Spleen (tissue), 11 donors: ENCODE results near the gene IFNA16. TPM values are rescaled to one million over a fixed set of nuclear protein-coding genes. Genes with fewer than 3 reads are reported as not detected.
"Not testable (repeated sequence)": the region's sequence is repeated elsewhere in the genome, so short reads cannot be mapped to it uniquely, and the experiment has no call there.

Experiments
- DNase-seq: peaks from one replicate; pipeline ENCODE4 v3.0.0-alpha.2; 2020
- H3K27ac ChIP-seq, 8 donors: fragments of 200-600 bp; sonication (generic) in 7 of 8; 1 replicate in 4 of 8; 2 replicates in 4 of 8; pipeline versions ENCODE4 v1.5.0 to v1.8.0; 2016 to 2021; ENCODE audit warnings: inconsistent platforms in 4 of 8, mild to moderate bottlenecking in 4 of 8, moderate library complexity in 1 of 8
- H3K27me3 ChIP-seq, 7 donors: fragments of 200-600 bp; sonication (generic) in 6 of 7; replicated peaks in 1 of 7; 1 replicate in 4 of 7; 2 replicates in 3 of 7; pipeline versions ENCODE4 v1.5.0 to v1.8.0; 2016 to 2021; ENCODE audit warnings: inconsistent platforms in 3 of 7, mild to moderate bottlenecking in 1 of 7
- H3K36me3 ChIP-seq, 6 donors: fragments of 200-600 bp; sonication (generic) in 5 of 6; 1 replicate in 4 of 6; 2 replicates in 2 of 6; pipeline versions ENCODE4 v1.5.0 to v1.8.0; 2016 to 2021; ENCODE audit warnings: inconsistent platforms in 2 of 6
- H3K4me1 ChIP-seq, 6 donors: fragments of 200-600 bp; sonication (generic) in 5 of 6; 1 replicate in 3 of 6; 2 replicates in 3 of 6; pipeline versions ENCODE4 v1.5.0 to v1.8.0; 2016 to 2021; ENCODE audit warnings: inconsistent platforms in 3 of 6
- H3K4me3 ChIP-seq, 8 donors: fragments of 200-600 bp; sonication (generic) in 7 of 8; 1 replicate in 4 of 8; 2 replicates in 4 of 8; pipeline versions ENCODE4 v1.5.0 to v1.8.0; 2016 to 2021; ENCODE audit warnings: inconsistent platforms in 4 of 8, mild to moderate bottlenecking in 4 of 8, moderate library complexity in 2 of 8
- H3K9me3 ChIP-seq, 8 donors: fragments of 200-600 bp; sonication (generic) in 7 of 8; 1 replicate in 4 of 8; 2 replicates in 4 of 8; pipeline versions ENCODE4 v1.5.0 to v1.8.0; 2016 to 2021; ENCODE audit warnings: inconsistent platforms in 4 of 8
- CTCF ChIP-seq, 11 experiments: fragments of 200-600 bp in 7 of 11; fragments of 450-650 bp in 4 of 11; sonication (generic) in 4 of 11; IDR thresholded peaks in 8 of 11; conservative IDR thresholded peaks in 3 of 11; 1 replicate in 7 of 11; 2 replicates in 4 of 11; pipeline versions ENCODE4 v1.4.0 to v1.8.0; 2016 to 2021; ENCODE audit warnings: antibody characterized with exemption in 11 of 11, inconsistent platforms in 4 of 11, mild to moderate bottlenecking in 1 of 11
- POLR2A ChIP-seq, 3 donors: fragments of 450-650 bp; IDR thresholded peaks; one replicate each; pipeline ENCODE4 v1.5.1; 2017; ENCODE audit warnings: antibody characterized with exemption in 3 of 3, mild to moderate bottlenecking in 1 of 3
- POLR2AphosphoS5 ChIP-seq, 3 donors: sonication (generic); formaldehyde crosslinking; IDR thresholded peaks; one replicate each; pipeline ENCODE4 v1.5.1; 2017; ENCODE audit warnings: antibody characterized with exemption in 3 of 3
- WGBS, 5 donors: extraction: QIAGEN DNeasy Blood & Tissue Kit in 3 of 5; methylation state at CpG; one replicate each; pipeline versions ENCODE4 v1.1.5 to v1.1.7; 2013 to 2018; 5-methylcytosine and 5-hydroxymethylcytosine counted together
- intact Hi-C: fragments of 100-400 bp; cut with DNase I; formaldehyde crosslinking; loops from one replicate; pipeline ENCODE4 v1.15.0; 2023; ENCODE audit warnings: low total_unique reads
- polyA plus RNA-seq, 3 donors: library from polyadenylated mRNA; stranded (reverse); fragments of 200-250 nt; gene quantifications; one replicate each; pipeline ENCODE4 v1.2.1, GENCODE V29; 2013
- total RNA-seq, 7 donors: library from RNA; depleted of rRNA in 3 of 7; stranded (reverse); fragments of >200 nt in 3 of 7; fragmentation: NEBNext Ultra II Directional in 4 of 7; extraction: Animal tissue kit (Norgen Biotek cat#: 25700) in 4 of 7; gene quantifications; one replicate each; pipeline versions ENCODE4 v1.1.0 to v1.2.1, GENCODE V29; 2016 to 2021
- donor health status: healthy with polysubstance abuse.
- donor health status: DM: no; HTN: no; CAD: no; lungs with moderate emphysema.
- donor health status: DM: no; HTN: no; CAD: no.
- donor health status: Bipolar disorder and iron deficiency.
- donor health status: healthy.
- donor health status: DM: no; HTN: no; CAD: no.
- donor health status: DM: yes; HTN: yes; CAD: no.

The IFNA16 gene
- total and polyA plus RNA-seq, 10 donors, result not detected

- H3K9me3 ChIP-seq, result no peaks in the 10 kb centered on the region
- no peak overlapping the region for H3K4me3 ChIP-seq
- 78 to 86% (median 84%) methylated on average over 4 of the region's 4 CpGs for WGBS, 5 donors
- no peak for DNase-seq
- H3K4me1 ChIP-seq, result peaks cover 5 to 33% (median 12%) of the 10 kb centered on the region in 6 donors
- no peaks in the 10 kb centered on the region for H3K36me3 ChIP-seq
- peaks cover 0 to 21% (median 0%) of the 10 kb centered on the region in 7 donors for H3K27me3 ChIP-seq
- intact Hi-C loops, result no loop called here
- TF ChIP-seq POLR2A (IDR thresholded peaks at IDR 0.05), result no peak
- no peak for TF ChIP-seq CTCF (IDR thresholded peaks at IDR 0.05 in 8 of 11, conservative IDR thresholded peaks at IDR 0.05 in 3 of 11)
- no peak for TF ChIP-seq POLR2AphosphoS5 (IDR thresholded peaks at IDR 0.05)
- no peak overlapping the region for H3K27ac ChIP-seq
Measured at GRCh38 chr9:21251638-21252037, 34.5 kb upstream of the IFNA16 start.

- Histone ChIP-seq H3K27me3 (peaks cover 0 to 21% (median 0%) of the 10 kb centered on the region in 7 donors), H3K36me3 (no peaks in the 10 kb centered on the region), H3K4me1 (peaks cover 5 to 33% (median 12%) of the 10 kb centered on the region in 6 donors), H3K9me3 (no peaks in the 10 kb centered on the region), H3K27ac (no peak overlapping the region), H3K4me3 (no peak overlapping the region)
- DNase-seq, result no peak
- intact Hi-C loops, result no loop called here
- WGBS, 5 donors, result 35 to 72% (median 55%) methylated on average over 1 of the region's 1 CpG
- no peak for TF ChIP-seq POLR2AphosphoS5 (IDR thresholded peaks at IDR 0.05)
Measured at GRCh38 chr9:21251190-21251589, 34.1 kb upstream of the IFNA16 start.

- Histone ChIP-seq H3K27me3 (peaks cover 0 to 28% (median 0%) of the 10 kb centered on the region in 7 donors), H3K9me3 (no peaks in the 10 kb centered on the region), H3K27ac (no peak overlapping the region), H3K4me3 (no peak overlapping the region), H3K4me1 (peaks cover 0 to 3% (median 0%) of the 10 kb centered on the region in 6 donors), H3K36me3 (no peaks in the 10 kb centered on the region)
- 13 to 28% (median 26%) methylated on average over 2 of the region's 2 CpGs for WGBS, 5 donors
- no peak for DNase-seq
- TF ChIP-seq POLR2A (IDR thresholded peaks at IDR 0.05) (no peak), CTCF (IDR thresholded peaks at IDR 0.05 in 8 of 11, conservative IDR thresholded peaks at IDR 0.05 in 3 of 11) (no peak), POLR2AphosphoS5 (IDR thresholded peaks at IDR 0.05) (no peak)
- intact Hi-C loops, result no loop called here
Measured at GRCh38 chr9:21244836-21245235, 27.7 kb upstream of the IFNA16 start.

GRCh38 chr9:21239911-21240310, 22.8 kb upstream of the IFNA16 start, which contains the start of gene IFNA14:
Gene IFNA14, minus strand, starts transcription at chr9:21240005. Its CDS starts 70 bp downstream, at chr9:21239935.
- Histone ChIP-seq H3K27me3 (peaks cover 0 to 9% (median 0%) of the 10 kb centered on the region in 7 donors), H3K4me1 (peaks cover 0 to 8% (median 3%) of the 10 kb centered on the region in 6 donors), H3K36me3 (no peaks in the 10 kb centered on the region), H3K9me3 (no peaks in the 10 kb centered on the region), H3K4me3 (no peak within 1 kb of the TSS), H3K27ac (no peak within 1 kb of the TSS)
- DNase-seq, result no peak
- WGBS, 5 donors, result 58 to 63% (median 61%) methylated on average over 2 of the region's 2 CpGs
- TF ChIP-seq POLR2AphosphoS5 (IDR thresholded peaks at IDR 0.05) (no peak), CTCF (IDR thresholded peaks at IDR 0.05 in 8 of 11, conservative IDR thresholded peaks at IDR 0.05 in 3 of 11) (no peak), POLR2A (IDR thresholded peaks at IDR 0.05) (no peak)
- intact Hi-C loops, result no loop called here

- H3K9me3 ChIP-seq, H3K4me3 ChIP-seq, intact Hi-C loops, H3K4me1 ChIP-seq, DNase-seq, H3K27me3 ChIP-seq, H3K36me3 ChIP-seq, H3K27ac ChIP-seq: not testable (repeated sequence)
- WGBS, 5 donors, result 0 to 8% (median 0%) methylated on average over 1 of the region's 1 CpG
Measured at GRCh38 chr9:21236360-21236714, 19.2 kb upstream of the IFNA16 start.
